Measurements from ENCODE around the gene CLIC5.
"Not testable (repeated sequence)": the region's sequence is repeated elsewhere in the genome, so short reads cannot be mapped to it uniquely, and the experiment has no call there.

The CLIC5 gene

DNA sequence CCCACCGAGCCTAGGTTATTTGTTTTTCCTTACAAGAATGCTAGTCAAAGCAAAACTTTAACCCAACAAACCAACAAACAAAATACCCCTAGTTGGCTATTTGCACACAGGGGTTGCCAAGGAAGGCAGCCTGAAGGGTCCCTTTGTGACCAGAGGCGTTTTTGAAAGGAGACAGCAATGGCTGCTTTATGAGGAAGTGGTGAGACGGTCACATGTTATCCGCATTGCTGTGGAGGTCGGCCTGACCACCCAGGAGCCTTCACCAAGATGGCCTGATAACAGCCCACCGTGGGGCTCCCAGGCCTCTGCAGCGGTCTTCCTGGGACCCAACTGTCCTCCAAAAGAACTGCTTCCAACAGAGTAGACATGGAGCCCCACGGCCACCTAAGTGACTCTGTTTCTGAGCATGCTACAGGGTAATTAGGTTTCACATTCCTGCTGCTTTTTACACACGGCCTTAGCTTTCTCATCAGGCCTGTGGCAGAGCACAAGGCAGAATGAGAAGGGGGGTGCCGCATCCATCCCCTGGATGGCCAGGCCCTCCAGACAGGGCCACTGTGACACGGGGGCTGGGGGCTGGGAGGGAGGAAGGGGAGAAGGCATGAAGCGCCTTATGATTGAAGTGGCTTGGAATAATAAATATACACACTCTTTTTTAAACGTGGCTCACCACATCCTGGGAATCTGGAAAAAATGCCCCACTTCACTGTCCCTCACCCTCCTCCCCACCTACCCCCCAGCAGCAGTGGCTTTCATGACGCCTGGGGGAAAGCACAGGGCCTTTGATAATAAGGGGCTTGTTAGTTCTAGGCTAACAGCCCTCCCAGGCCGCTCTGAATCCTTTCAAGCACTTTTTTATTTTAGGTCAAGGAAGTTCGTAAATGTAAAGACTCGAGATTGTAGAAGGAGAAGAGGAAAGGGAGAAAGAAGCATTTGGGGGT is 86.0 kb downstream of the CLIC5 start:
- DNase-seq (ENCODE audit: low read depth in 3 of 3, low spot score in 1 of 3) = no peak

DNA sequence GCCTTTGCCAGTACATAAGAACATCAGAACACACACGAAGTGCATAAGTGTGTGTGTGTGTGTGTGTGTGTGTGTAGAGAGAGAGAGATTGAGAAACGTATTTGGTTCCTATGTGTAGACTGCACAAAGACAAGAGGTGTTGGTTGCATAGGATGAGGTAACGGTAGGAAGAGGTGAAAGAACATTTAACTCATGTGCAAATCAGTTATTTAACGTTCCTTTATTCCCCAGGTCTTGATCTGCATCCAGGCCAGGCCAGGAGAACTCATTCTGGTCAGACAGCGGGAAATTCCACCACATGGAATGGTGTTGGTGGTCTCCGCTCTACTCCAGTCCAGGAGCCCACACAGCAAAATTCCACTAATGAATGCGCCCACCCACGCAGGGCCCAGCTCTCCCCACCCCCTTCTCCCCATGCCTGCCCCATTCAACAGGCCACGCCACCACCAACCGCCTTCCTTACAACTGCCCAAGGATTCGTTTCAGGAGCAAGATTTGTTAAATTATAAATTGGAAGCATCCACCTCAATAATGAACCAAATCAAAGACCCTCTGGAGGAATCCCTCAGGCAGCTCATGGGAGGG is 86.8 kb downstream of the CLIC5 start:
- no peak for DNase-seq (ENCODE audit: low read depth in 3 of 3, low spot score in 1 of 3)

DNA sequence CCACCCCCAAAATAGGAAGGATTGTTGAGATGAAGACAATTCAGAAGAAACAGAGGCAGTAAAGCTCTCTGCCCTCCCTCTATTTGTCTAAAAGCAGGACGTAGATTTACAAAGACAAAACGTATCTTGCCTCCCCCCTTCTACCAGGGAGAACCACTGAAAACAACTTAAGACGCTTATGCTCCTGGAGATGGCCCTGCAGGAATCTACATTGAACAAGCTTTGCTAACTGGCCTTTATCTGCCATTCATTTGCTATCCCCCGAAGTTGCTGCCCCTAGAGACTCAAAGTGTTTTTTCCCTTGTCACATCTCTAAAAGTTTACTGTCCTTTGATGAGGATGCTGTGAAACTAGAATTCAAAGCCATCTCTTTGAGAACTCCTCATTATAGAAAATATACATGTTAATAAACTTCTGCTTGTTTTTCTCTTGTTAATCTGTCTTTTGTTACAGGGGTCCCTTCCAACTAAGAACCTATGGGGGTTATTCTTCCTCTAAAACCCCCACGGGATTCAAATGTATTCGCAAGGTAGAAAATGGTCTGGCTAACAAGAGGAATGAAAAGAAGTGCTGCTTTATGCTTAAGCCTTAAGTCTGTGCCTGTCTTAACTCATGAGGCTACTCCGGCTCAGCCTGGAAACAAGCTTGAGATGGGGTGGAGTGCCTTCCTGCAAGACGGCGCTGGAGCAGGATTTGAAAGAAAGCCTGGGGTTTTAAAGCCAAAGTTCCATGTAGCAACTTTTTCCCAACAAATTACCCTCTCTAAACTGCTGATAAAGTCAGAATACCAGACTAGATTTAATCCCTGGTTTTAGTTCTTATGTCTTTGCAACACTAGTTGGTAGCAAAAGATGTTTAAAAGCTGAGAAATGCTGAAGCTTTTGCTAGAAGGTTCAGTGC is 88.0 kb downstream of the CLIC5 start:
- no peak for DNase-seq (ENCODE audit: low read depth in 3 of 3, low spot score in 1 of 3)

DNA sequence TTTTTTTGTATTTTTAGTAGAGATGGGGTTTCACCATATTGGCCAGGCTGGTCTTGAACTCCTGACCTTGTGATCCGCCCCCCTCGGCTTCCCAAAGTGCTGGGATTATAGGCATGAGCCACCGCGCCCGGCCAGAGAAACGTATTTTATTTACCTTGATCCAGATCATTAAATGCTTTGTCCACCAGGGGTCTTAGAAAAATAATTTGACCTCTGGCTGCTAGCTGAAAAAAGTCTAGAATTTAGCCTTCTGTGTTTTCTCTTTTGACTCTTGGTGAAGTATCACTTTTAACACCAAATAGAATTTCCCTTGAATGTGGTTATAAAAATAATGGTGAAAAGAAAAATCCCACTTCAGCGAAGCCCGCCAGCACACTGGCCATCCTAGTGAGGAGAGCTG is 89.2 kb downstream of the CLIC5 start:
- not testable (repeated sequence) for DNase-seq (ENCODE audit: low read depth in 3 of 3, low spot score in 1 of 3)

DNA sequence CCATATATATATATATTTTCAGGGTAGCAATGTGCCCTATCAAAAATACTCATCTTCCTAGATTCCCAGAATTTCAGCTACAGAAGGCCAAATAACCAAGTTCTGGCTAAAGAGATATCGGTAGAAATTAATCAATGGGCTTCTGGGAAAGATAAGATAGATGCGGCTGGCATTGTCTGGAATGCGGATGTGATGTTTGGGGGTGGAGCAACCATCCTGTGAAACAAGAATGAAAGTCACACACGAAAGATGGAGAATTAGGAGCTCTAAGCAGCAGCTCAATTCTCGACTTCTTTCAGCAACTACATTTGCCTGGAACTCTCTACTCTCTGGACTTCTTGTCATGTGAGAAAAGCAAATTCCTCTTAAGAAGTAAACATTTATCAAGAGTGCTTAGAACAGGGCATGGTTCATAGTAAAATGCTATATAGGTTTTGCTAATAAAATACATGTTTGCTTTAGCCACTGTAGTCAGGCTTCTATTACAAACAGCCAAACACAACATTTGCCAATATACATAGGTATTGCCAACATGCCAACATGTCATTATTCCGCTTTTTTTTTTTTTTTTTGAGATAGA is 90.8 kb downstream of the CLIC5 start:
- DNase-seq (ENCODE audit: low read depth in 3 of 3, low spot score in 1 of 3) = no peak

DNA sequence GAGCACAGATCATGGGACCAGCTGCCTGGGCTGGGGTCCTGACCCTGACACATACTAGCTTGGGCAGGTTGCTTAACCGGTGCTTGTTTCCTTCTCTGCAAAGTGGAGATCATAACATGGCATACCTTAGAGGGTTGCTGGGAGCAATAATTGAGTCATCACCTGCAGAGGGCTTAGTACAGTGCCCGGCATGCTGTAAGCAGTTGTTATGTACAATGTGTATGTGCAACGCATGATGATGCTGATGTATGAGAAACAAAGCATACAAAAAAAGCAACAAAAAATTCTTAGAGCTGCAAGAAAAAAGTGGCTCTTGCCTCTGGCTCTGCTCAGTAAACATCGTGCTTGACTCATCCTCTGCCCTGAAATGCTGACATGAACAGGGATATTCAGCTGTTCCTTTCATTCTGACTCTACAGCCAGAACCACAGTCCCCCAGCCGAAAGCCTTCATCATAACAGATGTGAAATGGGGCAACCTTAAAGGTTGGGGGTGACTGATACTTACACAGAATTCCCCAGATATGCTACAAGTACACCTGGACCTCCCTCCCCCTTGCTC is 91.7 kb downstream of the CLIC5 start:
- DNase-seq (ENCODE audit: low read depth in 3 of 3, low spot score in 1 of 3) = no peak

DNA sequence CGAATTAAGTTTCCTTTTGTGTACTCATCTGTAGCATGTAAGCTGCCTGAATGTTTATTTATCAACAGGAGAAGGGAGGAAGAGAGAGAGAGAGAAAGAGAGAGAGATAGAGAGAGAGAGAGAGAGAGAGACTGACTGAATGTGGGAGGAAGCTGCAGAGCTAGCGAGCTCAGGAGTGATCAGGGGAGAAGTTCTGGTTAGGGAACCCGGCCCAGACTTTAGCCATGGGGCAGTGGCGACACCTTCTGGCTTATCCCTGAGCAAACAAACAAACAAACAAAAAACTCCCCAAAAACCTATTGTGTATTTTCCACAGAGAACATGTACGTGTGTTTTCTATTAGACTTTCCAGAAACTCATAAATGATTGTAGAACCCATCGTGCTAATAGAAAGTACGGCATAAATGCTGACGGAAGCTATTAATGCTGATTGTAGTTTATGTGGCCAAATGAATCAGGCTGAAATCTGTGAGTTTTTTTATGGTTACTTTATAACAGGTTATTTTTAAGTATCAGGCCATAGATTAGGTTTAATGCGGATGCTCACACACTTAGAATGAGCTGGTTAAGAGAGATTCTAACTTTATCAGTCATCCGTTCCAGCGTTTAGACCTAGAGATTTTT is 92.8 kb downstream of the CLIC5 start:
- peak in 2 of 3 donors; percentile 10 to 24 for DNase-seq (ENCODE audit: low read depth in 3 of 3, low spot score in 1 of 3)

DNA sequence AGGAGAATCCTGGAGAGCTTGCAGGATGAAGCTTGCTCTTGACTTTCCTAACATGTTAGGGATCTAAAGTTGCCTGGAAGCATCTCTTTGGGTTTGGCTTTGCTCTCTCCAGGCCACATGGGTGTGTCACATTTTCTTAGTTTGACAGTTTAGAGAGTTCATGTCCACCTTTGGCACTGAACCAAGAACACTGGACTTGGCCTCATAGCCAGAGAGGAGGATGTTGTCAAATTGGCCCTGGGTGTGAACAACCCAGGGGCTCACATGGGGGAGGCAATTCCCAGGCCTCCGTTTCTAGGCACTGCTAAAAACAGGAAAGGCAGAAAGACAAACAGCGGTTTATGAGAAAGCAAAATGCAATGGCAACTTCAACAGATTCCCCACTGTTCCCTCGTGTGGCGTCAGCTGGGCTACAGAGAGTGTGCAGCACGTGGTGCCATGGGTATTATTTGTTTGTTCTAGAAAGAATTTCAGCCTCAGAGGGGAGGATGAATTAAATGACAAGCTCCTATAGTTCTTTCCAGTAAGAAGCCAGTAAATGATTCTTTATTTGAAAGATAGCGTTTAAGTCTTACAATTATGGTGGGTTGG is 93.9 kb downstream of the CLIC5 start:
- DNase-seq (ENCODE audit: low read depth in 3 of 3, low spot score in 1 of 3) = no peak

DNA sequence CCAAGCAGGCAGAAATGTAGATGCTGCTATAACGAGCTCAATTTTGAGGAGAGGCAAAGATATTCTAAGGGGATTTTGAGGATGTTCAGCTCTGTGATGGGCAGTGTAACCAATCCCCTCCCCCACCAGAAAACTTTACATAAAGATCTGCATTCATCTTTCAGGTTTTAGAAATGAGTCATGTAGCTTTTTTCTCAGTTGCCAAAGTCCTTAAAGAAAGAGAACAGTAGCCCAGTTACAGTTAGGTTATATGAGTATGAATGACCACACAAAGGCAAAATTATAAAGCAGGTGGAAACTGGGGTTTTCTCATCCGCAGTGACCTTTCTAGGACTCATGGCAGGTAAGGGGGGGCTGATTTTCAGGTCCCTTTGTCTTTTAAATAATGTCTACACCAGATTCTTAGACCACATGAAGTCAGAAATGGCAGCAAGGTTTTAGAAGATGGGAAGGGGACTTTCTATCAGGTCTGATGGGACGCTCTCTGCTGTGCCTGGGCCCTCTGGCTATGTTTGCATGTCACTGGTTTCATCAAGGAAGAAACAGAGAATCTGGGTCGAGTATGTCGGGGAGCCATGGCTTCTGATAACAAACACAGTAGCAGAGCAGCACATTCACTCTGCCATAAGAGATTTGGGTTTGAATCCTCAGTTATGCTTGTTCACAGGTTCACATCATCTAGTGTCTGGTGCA is 94.7 kb downstream of the CLIC5 start:
- no peak for DNase-seq (ENCODE audit: low read depth in 3 of 3, low spot score in 1 of 3)

DNA sequence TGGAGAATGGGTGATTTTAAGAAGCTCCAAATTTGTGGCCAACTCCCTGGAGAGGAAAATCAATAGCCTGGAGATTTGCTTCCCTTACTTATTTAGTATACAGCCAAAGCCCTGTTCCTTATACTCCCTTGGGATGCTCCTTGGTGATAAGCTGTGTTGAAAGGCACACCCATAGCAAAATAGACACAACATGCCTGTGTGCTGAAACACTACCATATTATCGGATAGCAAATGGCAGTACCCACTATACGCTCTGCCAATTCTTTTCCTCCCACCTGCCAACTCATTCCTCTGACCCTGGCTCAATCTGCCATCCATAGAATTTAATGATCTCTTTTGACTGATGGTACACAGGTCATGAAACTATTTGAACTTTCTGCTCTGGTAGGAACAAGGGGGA is 98.2 kb downstream of the CLIC5 start:
- no peak for DNase-seq (ENCODE audit: low read depth in 3 of 3, low spot score in 1 of 3)

DNA sequence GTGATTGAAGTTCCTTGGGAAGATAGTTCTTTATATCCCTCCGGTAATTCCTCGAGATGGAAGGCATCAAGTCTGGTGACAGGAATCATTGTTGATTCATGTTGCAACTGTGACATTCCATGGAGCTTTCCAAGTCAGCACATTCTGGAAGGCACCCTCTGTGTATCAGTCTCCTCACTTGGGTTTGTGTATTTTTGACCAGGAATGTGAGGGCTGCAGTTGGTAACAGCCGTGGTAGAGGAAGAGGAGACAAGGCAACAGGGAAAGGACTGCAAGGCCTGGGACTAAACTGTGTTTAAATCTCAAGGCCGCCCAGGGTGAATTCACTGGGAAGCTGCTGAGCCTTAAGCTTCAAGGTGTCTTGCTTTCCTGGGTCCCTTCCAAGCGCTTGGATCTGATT is 99.0 kb downstream of the CLIC5 start:
- no peak for DNase-seq (ENCODE audit: low read depth in 3 of 3, low spot score in 1 of 3)

DNA sequence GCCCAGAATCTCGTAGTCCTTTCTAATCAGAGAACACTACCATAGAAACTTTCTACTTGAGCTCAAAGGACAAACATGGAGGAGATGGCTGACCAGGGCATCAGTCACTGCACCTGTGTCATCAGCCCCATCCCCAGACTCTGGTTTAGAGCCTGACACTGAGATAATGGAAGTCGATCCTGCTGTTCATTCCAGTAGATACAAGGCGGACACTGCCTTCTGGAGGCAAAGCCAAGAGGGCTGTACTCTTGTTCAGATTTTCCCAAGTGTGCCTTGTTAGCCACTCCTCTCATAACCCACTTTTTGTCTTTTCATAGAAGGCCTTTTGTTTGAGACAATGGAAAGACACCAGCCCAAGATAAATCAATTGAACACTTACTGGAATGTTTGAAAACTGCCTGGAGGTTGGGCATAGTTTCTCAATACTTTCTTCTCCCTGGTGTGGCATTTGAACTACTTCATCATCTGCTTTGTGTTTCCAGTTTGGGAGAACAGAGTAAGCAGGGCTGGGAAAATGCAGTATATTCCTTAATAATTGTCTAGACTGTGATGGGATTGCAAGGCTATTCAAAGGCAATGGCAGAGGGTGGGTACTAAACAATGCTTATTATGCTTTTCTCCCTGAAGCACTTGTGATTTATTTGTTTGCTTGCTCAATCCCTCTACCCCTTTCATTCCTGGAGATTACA is 99.7 kb downstream of the CLIC5 start:
- no peak for DNase-seq (ENCODE audit: low read depth in 3 of 3, low spot score in 1 of 3)

DNA sequence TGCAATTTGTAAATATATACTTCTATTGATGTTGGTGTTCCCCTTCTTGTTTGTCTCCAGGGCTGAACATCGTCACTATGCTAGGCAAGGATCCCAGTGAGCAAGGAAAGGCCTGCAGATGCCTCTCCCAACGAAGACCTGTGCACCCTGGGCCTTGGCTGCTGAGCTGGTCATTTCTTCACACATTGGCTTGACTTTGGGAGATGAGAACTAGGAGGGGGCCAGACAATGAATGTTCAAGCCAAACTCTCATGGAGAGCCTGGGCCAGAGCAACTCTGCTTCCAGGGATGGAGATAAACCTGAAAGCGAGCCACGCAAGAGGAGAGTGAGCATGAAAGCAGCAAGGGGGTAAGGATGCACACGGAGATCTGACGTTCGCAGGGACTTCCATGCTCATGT is 104.0 kb downstream of the CLIC5 start:
- DNase-seq (ENCODE audit: low read depth in 3 of 3, low spot score in 1 of 3) = no peak

DNA sequence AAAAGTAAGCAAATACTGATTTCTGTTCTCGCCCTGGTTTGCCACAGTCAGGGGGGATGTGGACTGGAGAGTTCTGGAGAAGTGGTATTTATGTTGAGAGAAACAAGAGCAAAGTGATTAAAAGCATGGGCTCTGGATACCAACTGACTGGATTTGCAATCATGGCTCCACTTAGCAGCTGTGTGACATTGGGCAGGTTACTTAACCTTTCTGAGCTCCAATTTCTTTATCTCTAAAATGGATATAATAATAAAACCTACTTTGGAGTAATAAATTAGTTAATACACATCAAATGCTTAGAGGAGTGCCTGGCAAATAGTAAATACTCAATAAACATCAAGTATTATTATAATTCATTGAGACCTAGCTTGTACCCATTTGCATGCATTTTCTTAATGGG is 111.7 kb downstream of the CLIC5 start:
- DNase-seq (ENCODE audit: low read depth in 3 of 3, low spot score in 1 of 3) = no peak

DNA sequence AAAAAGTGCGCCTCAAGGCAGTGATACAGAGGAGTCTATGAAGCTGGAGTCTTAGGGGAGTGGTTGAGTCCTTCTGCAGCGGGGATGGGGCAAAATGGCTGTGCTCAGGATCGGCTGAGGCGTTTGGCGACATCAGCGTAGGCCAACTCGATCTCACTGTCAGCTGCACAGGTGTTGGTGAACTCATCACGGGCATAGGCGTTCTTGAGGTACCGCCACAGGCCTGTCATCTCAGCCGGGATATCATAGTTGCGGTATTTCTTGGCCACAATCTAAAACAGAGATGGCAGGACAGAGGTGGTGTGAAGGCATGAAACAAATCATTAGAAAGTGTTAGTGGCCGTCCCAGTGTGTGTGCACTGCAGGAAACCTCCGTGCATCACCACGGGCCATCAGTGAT is 112.7 kb downstream of the CLIC5 start:
- no peak for DNase-seq (ENCODE audit: low read depth in 3 of 3, low spot score in 1 of 3)

DNA sequence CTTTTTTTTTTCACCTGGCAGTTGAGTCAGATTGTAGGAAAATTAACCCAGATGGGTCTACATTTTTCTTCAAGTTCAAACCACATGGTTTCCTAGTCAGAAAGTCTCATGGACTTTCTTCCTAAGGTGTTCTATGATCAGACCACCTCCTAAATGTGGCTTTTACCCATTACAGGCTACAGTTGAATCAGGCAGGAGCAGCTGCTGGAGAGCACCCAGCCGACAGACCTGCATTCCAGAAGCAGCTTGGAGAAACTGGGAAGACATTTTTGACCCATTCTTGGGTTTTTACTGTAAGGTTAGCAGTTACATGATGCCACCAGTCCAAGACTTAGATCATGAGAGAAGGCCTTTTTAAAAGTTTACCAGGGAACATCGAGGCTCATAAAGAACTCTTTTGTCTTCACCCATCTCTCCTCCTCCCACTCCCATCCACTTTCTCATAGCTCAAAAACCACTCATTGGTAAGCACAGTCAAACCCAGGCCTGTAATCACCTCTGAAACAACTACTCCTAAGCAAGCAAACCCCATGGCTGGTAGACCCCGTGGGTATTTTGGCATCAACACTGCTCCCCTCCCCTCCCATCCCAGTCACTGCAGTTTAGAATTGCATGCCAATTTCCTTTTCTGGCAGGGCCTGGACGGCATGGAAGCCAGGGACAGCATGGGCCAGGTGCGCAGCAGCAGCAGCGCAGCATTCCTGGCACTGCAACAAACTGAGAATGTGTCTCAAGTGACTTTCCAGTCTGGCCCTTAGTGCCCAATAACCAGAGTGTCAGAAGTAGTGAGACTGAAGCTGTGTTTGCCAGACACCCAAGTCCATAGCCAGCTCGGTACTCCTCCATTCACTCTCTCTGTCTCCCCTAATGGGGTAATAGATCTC is 113.7 kb downstream of the CLIC5 start:
- DNase-seq (ENCODE audit: low read depth in 3 of 3, low spot score in 1 of 3) = no peak

DNA sequence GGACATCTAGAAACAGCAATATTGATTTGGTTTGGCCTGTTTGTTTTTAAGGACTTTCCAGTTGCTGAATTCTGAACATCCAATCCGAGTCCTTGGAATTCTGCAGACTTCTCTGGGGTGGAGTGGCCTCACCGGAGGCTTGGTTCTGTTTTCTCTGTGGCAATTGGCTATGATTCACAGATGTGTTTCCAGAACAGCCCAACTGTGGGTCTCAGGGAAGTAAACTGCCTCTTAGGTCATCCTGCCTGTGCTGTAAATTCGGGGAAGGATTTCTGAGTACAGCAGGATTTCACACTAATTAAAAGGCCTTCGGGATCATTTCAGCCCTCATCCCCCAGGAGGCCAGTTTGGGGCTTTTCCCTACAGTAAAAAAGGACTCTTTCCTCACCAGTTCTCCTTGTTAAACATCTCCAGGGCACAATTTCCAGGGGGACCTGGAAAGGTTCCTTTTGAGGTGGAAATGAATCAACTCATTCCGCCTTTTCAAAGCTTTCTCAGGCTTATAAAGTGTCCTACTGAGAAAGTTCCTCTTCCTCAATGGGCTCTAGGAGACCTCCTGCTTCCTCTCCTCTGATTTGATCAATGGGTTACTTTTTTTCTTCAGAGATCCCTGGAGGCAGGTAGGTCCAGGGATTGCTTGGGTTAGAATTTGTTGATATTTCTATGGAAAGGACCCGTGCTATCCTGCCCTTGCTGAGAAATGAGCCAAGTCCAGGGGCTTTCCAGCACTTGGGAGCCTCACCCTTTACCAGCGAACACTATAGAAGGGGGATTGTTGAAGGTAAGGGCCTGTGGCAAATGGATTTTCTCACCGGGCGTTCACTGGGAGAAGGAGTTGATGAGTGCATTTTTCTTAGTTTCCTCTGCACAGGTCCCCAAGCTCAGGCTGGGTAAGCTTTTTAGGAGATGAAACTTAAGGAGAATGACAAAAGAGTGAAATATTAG is 114.6 kb downstream of the CLIC5 start:
- no peak for DNase-seq (ENCODE audit: low read depth in 3 of 3, low spot score in 1 of 3)

Data from stimulated activated CD4-positive, alpha-beta T cell treated with anti-CD3 and anti-CD28 coated beads, TNF-alpha, amount 100 ng/mL, for 1 hour (primary cell).